ENCODE measurements around the gene CAMK1D. TPM values are rescaled to one million over a fixed set of nuclear protein-coding genes. Genes with fewer than 3 reads are reported as not detected.

Gene CAMK1D
- total and polyA plus RNA-seq, 2 of the 4 experiments (the other 2 are of a cell fraction): 5.0 to 5.3 TPM

GRCh38 chr10:12473491-12473890 lies 124.1 kb downstream of the CAMK1D start:
- H3K9ac ChIP-seq (ENCODE audit: low read depth, low read length): no peak overlapping the region
- H3K14ac ChIP-seq (replicated peaks; ENCODE audit: low read depth, low read length): no peak overlapping the region
- H2BK20ac ChIP-seq (ENCODE audit: low read depth, low read length): no peak overlapping the region
- no peaks in the 10 kb centered on the region for H3K9me3 ChIP-seq (ENCODE audit: control insufficient read depth, insufficient read depth, low read length)
- H2BK120ac ChIP-seq (ENCODE audit: low read depth, low read length): no peak overlapping the region
- no peaks in the 10 kb centered on the region for H3K36me3 ChIP-seq (ENCODE audit: control insufficient read depth, insufficient read depth, low read length)
- no CpG with 5 or more reads among the region's 6 CpGs for WGBS, 2 experiments (ENCODE audit: extremely low coverage in 2 of 2, insufficient read length in 1 of 2)
- ATAC-seq (ENCODE audit: low read depth) (no peak), DNase-seq (no peak)
- no peak overlapping the region for H3K18ac ChIP-seq (ENCODE audit: low read depth, low read length)
- TF ChIP-seq NFE2L2 (IDR thresholded peaks at IDR 0.05; ENCODE audit: low read depth, low read length) (no peak), SMC3 (IDR thresholded peaks at IDR 0.05; ENCODE audit: low read depth, low read length) (no peak), USF2 (IDR thresholded peaks at IDR 0.05; ENCODE audit: low read depth, low read length) (no peak), CHD1 (IDR thresholded peaks at IDR 0.05; ENCODE audit: low read depth, low read length) (no peak), RAD21 (IDR thresholded peaks at IDR 0.05; ENCODE audit: low read length) (no peak), CEBPB (IDR thresholded peaks at IDR 0.05; ENCODE audit: low read depth, low read length) (no peak), BHLHE40 (IDR thresholded peaks at IDR 0.05; ENCODE audit: low read depth, low read length) (no peak), MAFK (IDR thresholded peaks at IDR 0.05; ENCODE audit: low read depth, low read length) (no peak), ELK1 (IDR thresholded peaks at IDR 0.05; ENCODE audit: borderline replicate concordance, low read depth, low read length) (no peak), MXI1 (IDR thresholded peaks at IDR 0.05; ENCODE audit: borderline replicate concordance, low read depth, low read length) (no peak)
- H3K27me3 ChIP-seq (ENCODE audit: control insufficient read depth, insufficient read depth, low read length): no peaks in the 10 kb centered on the region
- no peak overlapping the region for H2BK15ac ChIP-seq (ENCODE audit: low read depth, low read length)
- no peak overlapping the region for H2BK5ac ChIP-seq (ENCODE audit: low read depth, low read length, poor library complexity, severe bottlenecking)
- no peaks in the 10 kb centered on the region for H3K4me1 ChIP-seq (ENCODE audit: control insufficient read depth, insufficient read depth, low read length)
- in situ Hi-C loops (cut with MboI; ENCODE audit: low sequenced_read_pairs): no loop called here
- no peak overlapping the region for H3K23ac ChIP-seq (ENCODE audit: low read depth, low read length)
- no peak overlapping the region for H3K4ac ChIP-seq (ENCODE audit: low read depth, low read length)
- H3K79me1 ChIP-seq (ENCODE audit: low read depth in 1 of 2, low read length in 2 of 2): no peaks in the 10 kb centered on the region
- no peak overlapping the region for H2AK9ac ChIP-seq (replicated peaks; ENCODE audit: low read depth, low read length, poor library complexity)
- no peak overlapping the region for H2AK5ac ChIP-seq (ENCODE audit: low read depth, low read length)
- no peak overlapping the region for H3K56ac ChIP-seq (ENCODE audit: extremely low read depth, insufficient read depth, low read length)
- H3K4me2 ChIP-seq (ENCODE audit: low read depth, low read length): no peak overlapping the region
- H4K8ac ChIP-seq (ENCODE audit: low read depth in 2 of 2, low read length in 2 of 2): no peak overlapping the region
- no peak overlapping the region for H3K4me3 ChIP-seq (ENCODE audit: insufficient read depth, low read depth, low read length)
- no TSS peak for BruUV-seq (replicated peaks)
- ChIA-PET CTCF (no interaction called here), POLR2A (ENCODE audit: unreplicated experiment) (no interaction called here)
- H4K20me1 ChIP-seq (ENCODE audit: insufficient read depth, low read length): 0 out of 2 replicates have a peak, but pooled peaks cover 3% of the 10 kb centered on the region
- H4K5ac ChIP-seq (ENCODE audit: low read depth, low read length): no peak overlapping the region
- no peaks in the 10 kb centered on the region for H3K9me1 ChIP-seq (ENCODE audit: insufficient read depth, low read length)
- intact Hi-C loops (cut with micrococcal nuclease): no loop called here
- no peak overlapping the region for H4K91ac ChIP-seq (ENCODE audit: insufficient read depth, low read depth, low read length)
- H3K27ac ChIP-seq (ENCODE audit: insufficient read depth, low read length): no peak overlapping the region
- no peak overlapping the region for H2AFZ ChIP-seq (replicated peaks; ENCODE audit: low read length, poor library complexity)
- dilution Hi-C loops (cut with HindIII; ENCODE audit: low sequenced_read_pairs, unreplicated experiment): no loop called here

Measured in IMR-90 (cell line).